CD8-positive, alpha-beta memory T cell (primary cell): ENCODE measurements around the gene GPR146. TPM values are rescaled to one million over a fixed set of nuclear protein-coding genes. Genes with fewer than 3 reads are reported as not detected.
"Not testable (repeated sequence)": the region's sequence is repeated elsewhere in the genome, so short reads cannot be mapped to it uniquely, and the experiment has no call there.

Source experiments
- CTCF ChIA-PET: fragments of 350-600 bp; sonication (Branson Sonifier 250); formaldehyde crosslinking; loops from one replicate; lab custom pipeline; 2021; ENCODE audit warnings: antibody characterized with exemption; lab: Charles Lee
- POLR2A ChIA-PET: fragments of 350-600 bp; sonication (Branson Sonifier 250); formaldehyde crosslinking; loops from one replicate; lab custom pipeline; 2021; ENCODE audit warnings: antibody characterized with exemption; lab: Charles Lee
- DNase-seq, 5 donors: peaks; one replicate each; pipeline versions ENCODE4 v3.0.0 to v3.0.0-alpha.2; 2020 to 2022; ENCODE audit warnings: mixed read lengths in 1 of 5
- H3K27ac ChIP-seq: one replicate; pipeline ENCODE4 v1.7.0; 2013; ENCODE audit warnings: low read depth, mild to moderate bottlenecking, low read length, moderate library complexity
- H3K27me3 ChIP-seq: 2 replicates; pipeline ENCODE4 v1.7.0; 2013; ENCODE audit warnings: low read length, mild to moderate bottlenecking; ENCODE audit not compliant: insufficient read depth, poor library complexity, severe bottlenecking
- H3K36me3 ChIP-seq: 2 replicates; pipeline ENCODE4 v1.7.0; 2013; ENCODE audit warnings: mild to moderate bottlenecking, low read length, moderate library complexity; ENCODE audit not compliant: insufficient read depth
- H3K4me1 ChIP-seq: 2 replicates; pipeline ENCODE4 v1.7.0; 2013; ENCODE audit warnings: mild to moderate bottlenecking, low read length, moderate library complexity; ENCODE audit not compliant: insufficient read depth
- H3K4me3 ChIP-seq: 2 replicates; pipeline ENCODE4 v1.7.0; 2013; ENCODE audit warnings: mild to moderate bottlenecking, low read length
- H3K9me3 ChIP-seq: 2 replicates; pipeline ENCODE4 v1.7.0; 2013; ENCODE audit warnings: mild to moderate bottlenecking, low read length
- H3K27ac Mint-ChIP-seq, 8 donors: one replicate each; pipeline ENCODE4 v1.8.0; 2020 to 2021; ENCODE audit warnings: mixed read lengths in 8 of 8, mild to moderate bottlenecking in 6 of 8, inconsistent platforms in 3 of 8, moderate library complexity in 3 of 8
- H3K27me3 Mint-ChIP-seq, 2 donors: one replicate each; pipeline ENCODE4 v1.8.0; 2020 to 2021; ENCODE audit warnings: mixed read lengths in 2 of 2, mild to moderate bottlenecking in 1 of 2, moderate library complexity in 1 of 2
- H3K36me3 Mint-ChIP-seq, 3 donors: one replicate each; pipeline ENCODE4 v1.8.0; 2020 to 2021; ENCODE audit warnings: mixed read lengths in 3 of 3, inconsistent platforms in 1 of 3, mild to moderate bottlenecking in 1 of 3
- H3K4me1 Mint-ChIP-seq, 3 donors: one replicate each; pipeline ENCODE4 v1.8.0; 2020 to 2021; ENCODE audit warnings: mixed read lengths in 3 of 3, inconsistent platforms in 1 of 3, mild to moderate bottlenecking in 1 of 3
- H3K4me3 Mint-ChIP-seq, 7 donors: one replicate each; pipeline ENCODE4 v1.8.0; 2020 to 2021; ENCODE audit warnings: mixed read lengths in 7 of 7, mild to moderate bottlenecking in 6 of 7, moderate library complexity in 4 of 7, inconsistent platforms in 2 of 7
- H3K9me3 Mint-ChIP-seq, 5 donors: one replicate each; pipeline ENCODE4 v1.8.0; 2020 to 2022; ENCODE audit warnings: mixed read lengths in 5 of 5, mild to moderate bottlenecking in 3 of 5, moderate library complexity in 2 of 5, inconsistent platforms in 1 of 5
- polyA plus RNA-seq: library from polyadenylated mRNA; unstranded; fragments of 300-500 nt; fragmentation: Illumina TruSeq; gene quantifications from one replicate; pipeline ENCODE4 v1.2.3, GENCODE V29; 2021
- total RNA-seq, 2 experiments: library from RNA; stranded (reverse); gene quantifications; one replicate each; pipeline ENCODE4 v1.2.3, GENCODE V29; 2021

GPR146 gene
- total and polyA plus RNA-seq, 3 experiments from 2014 or later, result 0.55 to 1.2 (median 0.70) TPM

GRCh38 chr7:1034769-1035168 lies 9.6 kb upstream of the GPR146 start:
- not testable (repeated sequence) for H3K36me3 Mint-ChIP-seq, DNase-seq, H3K9me3 Mint-ChIP-seq, H3K27me3 Mint-ChIP-seq, H3K9me3 ChIP-seq, H3K4me3 ChIP-seq, H3K27ac ChIP-seq, H3K36me3 ChIP-seq, H3K27me3 ChIP-seq
- ChIA-PET POLR2A (interaction anchor here (0.6 kb wide), 1 partner anchor 110 kb away, joined by 4 read pairs; no protein-coding TSS in a partner anchor), CTCF (interaction anchor here (1.5 to 1.9 kb wide), 2 partner anchors 10 to 42 kb away, joined by 4 to 7 read pairs; partner anchors contain the start of gene GPR146)
- peaks cover 28% of the 10 kb centered on the region for H3K4me1 ChIP-seq
- Mint-ChIP-seq H3K4me1 (peaks cover 24 to 41% (median 30%) of the 10 kb centered on the region in 3 donors), H3K27ac (peak overlapping the region in 1 of 8 donors; percentile 16), H3K4me3 (peak overlapping the region in 1 of 7 donors; percentile 1)

- H3K36me3 ChIP-seq, H3K4me3 Mint-ChIP-seq, POLR2A ChIA-PET, H3K27ac ChIP-seq, H3K9me3 Mint-ChIP-seq, H3K4me3 ChIP-seq, H3K9me3 ChIP-seq, H3K27me3 ChIP-seq, CTCF ChIA-PET, H3K27me3 Mint-ChIP-seq, H3K27ac Mint-ChIP-seq, H3K36me3 Mint-ChIP-seq, DNase-seq: not testable (repeated sequence)
- H3K4me1 Mint-ChIP-seq, result peaks cover 23 to 31% (median 25%) of the 10 kb centered on the region in 3 donors
- peaks cover 25% of the 10 kb centered on the region for H3K4me1 ChIP-seq
Measured at GRCh38 chr7:1036164-1036928, 8.0 kb upstream of the GPR146 start.

- H3K9me3 ChIP-seq, H3K36me3 ChIP-seq, H3K27me3 Mint-ChIP-seq, DNase-seq, H3K9me3 Mint-ChIP-seq, CTCF ChIA-PET, H3K27ac ChIP-seq, H3K27ac Mint-ChIP-seq, H3K27me3 ChIP-seq, H3K4me3 ChIP-seq, H3K36me3 Mint-ChIP-seq: not testable (repeated sequence)
- peaks cover 22 to 31% (median 30%) of the 10 kb centered on the region in 3 donors for H3K4me1 Mint-ChIP-seq
- POLR2A ChIA-PET, result interaction anchor here (0.6 kb wide), 1 partner anchor 12 kb away, joined by 3 read pairs; no protein-coding TSS in a partner anchor
- peaks cover 23% of the 10 kb centered on the region for H3K4me1 ChIP-seq
- peak overlapping the region in 1 of 7 donors; percentile 66 for H3K4me3 Mint-ChIP-seq
Measured at GRCh38 chr7:1040233-1040632, 4.1 kb upstream of the GPR146 start.

GRCh38 chr7:1040790-1041189 lies 3.6 kb upstream of the GPR146 start:
- CTCF ChIA-PET, result no interaction called here
- Histone ChIP-seq H3K4me3 (no peak overlapping the region), H3K27ac (no peak overlapping the region), H3K9me3 (no peaks in the 10 kb centered on the region), H3K36me3 (no peaks in the 10 kb centered on the region), H3K4me1 (peaks cover 28% of the 10 kb centered on the region), H3K27me3 (no peaks in the 10 kb centered on the region)
- Mint-ChIP-seq H3K9me3 (no peaks in the 10 kb centered on the region), H3K4me3 (peak overlapping the region in 4 of 7 donors; percentile 41 to 66 (median 59)), H3K4me1 (peaks cover 28 to 36% (median 36%) of the 10 kb centered on the region in 3 donors), H3K27ac (peak overlapping the region in 1 of 8 donors; percentile 56), H3K36me3 (peaks cover 0 to 1% (median 0%) of the 10 kb centered on the region in 3 donors), H3K27me3 (no peaks in the 10 kb centered on the region)
- POLR2A ChIA-PET, result no interaction called here
- no peak for DNase-seq

GRCh38 chr7:1041551-1042491 lies 2.5 kb upstream of the GPR146 start:
- POLR2A ChIA-PET, result no interaction called here
- no peaks in the 10 kb centered on the region for H3K36me3 ChIP-seq
- Mint-ChIP-seq H3K27me3 (no peaks in the 10 kb centered on the region), H3K9me3 (no peaks in the 10 kb centered on the region), H3K36me3 (peaks cover 0 to 1% (median 0%) of the 10 kb centered on the region in 3 donors), H3K27ac (peak overlapping the region in 6 of 8 donors; percentile 58 to 93 (median 76)), H3K4me1 (peaks cover 38 to 46% (median 46%) of the 10 kb centered on the region in 3 donors), H3K4me3 (peak overlapping the region in 5 of 7 donors; percentile 41 to 69 (median 49))
- peak in 3 of 5 donors; percentile 24 to 65 (median 35) for DNase-seq
- H3K27ac ChIP-seq, result peak overlapping the region; percentile 24
- peaks cover 38% of the 10 kb centered on the region for H3K4me1 ChIP-seq
- no peaks in the 10 kb centered on the region for H3K9me3 ChIP-seq
- CTCF ChIA-PET, result interaction anchor here (1.7 to 4.5 kb wide), 2 partner anchors 24 to 48 kb away, joined by 9 to 28 read pairs; no protein-coding TSS in a partner anchor
- no peaks in the 10 kb centered on the region for H3K27me3 ChIP-seq
- no peak overlapping the region for H3K4me3 ChIP-seq

GRCh38 chr7:1042492-1042833 lies 1.9 kb upstream of the GPR146 start:
- no peak overlapping the region for H3K4me3 ChIP-seq
- H3K9me3 ChIP-seq, result no peaks in the 10 kb centered on the region
- peaks cover 45% of the 10 kb centered on the region for H3K4me1 ChIP-seq
- no peaks in the 10 kb centered on the region for H3K36me3 ChIP-seq
- Mint-ChIP-seq H3K9me3 (no peaks in the 10 kb centered on the region), H3K36me3 (peaks cover 0 to 1% (median 0%) of the 10 kb centered on the region in 3 donors), H3K4me1 (peaks cover 44 to 52% (median 51%) of the 10 kb centered on the region in 3 donors), H3K27ac (peak overlapping the region in 6 of 8 donors; percentile 26 to 93 (median 70)), H3K4me3 (peak overlapping the region in 5 of 7 donors; percentile 21 to 69 (median 46)), H3K27me3 (no peaks in the 10 kb centered on the region)
- ChIA-PET CTCF (interaction anchor here (1.7 to 4.5 kb wide), 2 partner anchors 23 to 49 kb away, joined by 9 to 28 read pairs; no protein-coding TSS in a partner anchor), POLR2A (no interaction called here)
- H3K27me3 ChIP-seq, result no peaks in the 10 kb centered on the region
- H3K27ac ChIP-seq, result peak overlapping the region; percentile 24
- peak in 1 of 5 donors; percentile 19 for DNase-seq

- Mint-ChIP-seq H3K4me3 (peak overlapping the region; percentile 81 to 92 (median 83)), H3K27me3 (no peaks in the 10 kb centered on the region), H3K4me1 (peaks cover 53 to 65% (median 54%) of the 10 kb centered on the region in 3 donors), H3K27ac (peak overlapping the region; percentile 65 to 90 (median 74)), H3K36me3 (peaks cover 0 to 1% (median 0%) of the 10 kb centered on the region in 3 donors), H3K9me3 (no peaks in the 10 kb centered on the region)
- Histone ChIP-seq H3K4me3 (peak overlapping the region; percentile 68), H3K27me3 (no peaks in the 10 kb centered on the region), H3K4me1 (peaks cover 57% of the 10 kb centered on the region), H3K27ac (peak overlapping the region; percentile 76), H3K9me3 (no peaks in the 10 kb centered on the region), H3K36me3 (no peaks in the 10 kb centered on the region)
- ChIA-PET CTCF (interaction anchor here (1.7 to 4.5 kb wide), 4 partner anchors 17 to 50 kb away, joined by 9 to 28 read pairs (median 14); no protein-coding TSS in a partner anchor), POLR2A (interaction anchor here (1.3 to 1.5 kb wide), 3 partner anchors 14 to 16 kb away, joined by 3 to 4 read pairs (median 3); no protein-coding TSS in a partner anchor)
- no peak for DNase-seq
Measured at GRCh38 chr7:1043552-1044188, 676 bp upstream of the GPR146 start.
